ENCODE measurements around the gene SAE1. TPM values are rescaled to one million over a fixed set of nuclear protein-coding genes. Genes with fewer than 3 reads are reported as not detected.

SAE1 gene
- total and polyA plus RNA-seq, 2 experiments from 2014 or later: 97.2 to 112 TPM

DNA sequence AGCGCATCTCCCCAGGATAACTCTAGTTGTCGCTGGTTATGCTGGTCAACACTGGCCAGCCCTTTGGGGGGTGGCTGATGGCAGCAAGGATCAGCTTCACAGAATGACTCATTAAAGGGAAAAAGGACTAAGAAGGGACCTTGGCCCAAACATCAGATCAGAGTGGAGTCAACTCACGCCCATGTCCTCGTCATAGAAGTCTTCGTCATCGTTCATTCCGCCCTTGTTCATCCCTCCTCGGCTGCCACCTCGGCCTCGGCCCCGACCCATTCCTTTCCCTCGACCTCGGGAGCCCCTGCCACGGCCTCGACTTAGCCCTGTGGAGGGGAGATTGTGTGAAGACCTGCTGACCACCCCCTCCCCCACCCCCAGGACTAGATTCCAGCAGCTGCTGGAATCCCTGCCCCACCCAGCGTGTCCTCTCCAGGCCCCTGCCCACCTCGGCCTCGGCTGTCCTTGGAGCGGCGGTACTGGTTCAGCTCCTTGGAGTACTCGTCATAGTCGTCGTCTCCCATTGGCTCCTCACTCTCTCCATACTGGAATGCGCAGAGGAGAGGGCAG lies 45.7 kb upstream of the SAE1 start:
- no peak for TF ChIP-seq EZH2 (IDR thresholded peaks at IDR 0.05; ENCODE audit: borderline replicate concordance)
- TF ChIP-seq CTCF (IDR thresholded peaks at IDR 0.05; ENCODE audit: poor library complexity): no peak
- no peak for TF ChIP-seq EZH2phosphoT487 (IDR thresholded peaks at IDR 0.05; ENCODE audit: low read depth, severe bottlenecking, unreplicated experiment)
- peaks cover 9% of the 10 kb centered on the region for H3K79me2 ChIP-seq
- H3K4me2 ChIP-seq: no peak overlapping the region
- WGBS (ENCODE audit: low lambda C conversion rate, missing lambda C conversion rate): 98% methylated on average over 21 of the region's 24 CpGs
- H3K27me3 ChIP-seq: no peaks in the 10 kb centered on the region
- no peaks in the 10 kb centered on the region for H3K36me3 ChIP-seq (replicated peaks; ENCODE audit: insufficient read depth, low read depth)
- no peaks in the 10 kb centered on the region for H3K4me1 ChIP-seq (ENCODE audit: insufficient read depth)
- no peak overlapping the region for H2AFZ ChIP-seq
- DNase-seq (ENCODE audit: low spot score): no peak
- no peak overlapping the region for H3K27ac ChIP-seq
- no peaks in the 10 kb centered on the region for H3K9me3 ChIP-seq (ENCODE audit: low read depth)
- H3K4me3 ChIP-seq: no peak overlapping the region
- no peaks in the 10 kb centered on the region for H3K9me2 ChIP-seq (replicated peaks; ENCODE audit: insufficient read depth)
- no peaks in the 10 kb centered on the region for H4K20me1 ChIP-seq (ENCODE audit: insufficient read depth, poor library complexity, severe bottlenecking)

DNA sequence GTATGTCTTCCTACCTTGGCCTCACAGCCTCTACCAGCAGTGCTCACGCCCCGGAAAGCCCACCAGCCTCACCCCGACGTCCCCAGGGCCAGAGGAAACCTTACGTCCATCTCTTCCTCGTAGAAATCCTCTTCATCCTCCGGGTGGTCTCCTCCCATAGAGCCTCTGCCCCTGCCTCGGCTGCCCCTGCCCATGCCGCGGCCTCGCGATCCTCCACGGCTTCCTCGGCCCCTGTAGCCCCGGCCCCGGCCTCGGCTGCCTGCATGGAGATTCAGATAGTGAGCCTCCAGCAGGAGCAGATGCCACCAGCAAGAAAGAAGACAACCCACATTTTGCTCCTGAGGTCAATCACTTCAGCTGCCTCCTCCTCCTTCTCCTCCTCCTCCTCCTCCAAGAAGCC lies 44.4 kb upstream of the SAE1 start:
- Histone ChIP-seq H3K27ac (no peak overlapping the region), H2AFZ (no peak overlapping the region), H3K4me1 (ENCODE audit: insufficient read depth) (no peaks in the 10 kb centered on the region), H3K27me3 (no peaks in the 10 kb centered on the region), H3K9me2 (replicated peaks; ENCODE audit: insufficient read depth) (no peaks in the 10 kb centered on the region), H3K9me3 (ENCODE audit: low read depth) (no peaks in the 10 kb centered on the region), H3K4me3 (no peak overlapping the region), H3K4me2 (no peak overlapping the region), H4K20me1 (ENCODE audit: insufficient read depth, poor library complexity, severe bottlenecking) (no peaks in the 10 kb centered on the region), H3K79me2 (peaks cover 17% of the 10 kb centered on the region), H3K36me3 (replicated peaks; ENCODE audit: insufficient read depth, low read depth) (peaks cover 2% of the 10 kb centered on the region)
- TF ChIP-seq EZH2phosphoT487 (IDR thresholded peaks at IDR 0.05; ENCODE audit: low read depth, severe bottlenecking, unreplicated experiment) (no peak), CTCF (IDR thresholded peaks at IDR 0.05; ENCODE audit: poor library complexity) (no peak), EZH2 (IDR thresholded peaks at IDR 0.05; ENCODE audit: borderline replicate concordance) (no peak)
- 96% methylated on average over 17 of the region's 17 CpGs for WGBS (ENCODE audit: low lambda C conversion rate, missing lambda C conversion rate)
- no peak for DNase-seq (ENCODE audit: low spot score)

- no peak overlapping the region for H3K4me3 ChIP-seq
- no peaks in the 10 kb centered on the region for H4K20me1 ChIP-seq (ENCODE audit: insufficient read depth, poor library complexity, severe bottlenecking)
- no peak overlapping the region for H3K4me2 ChIP-seq
- H3K9me3 ChIP-seq (ENCODE audit: low read depth): no peaks in the 10 kb centered on the region
- peaks cover 2% of the 10 kb centered on the region for H3K36me3 ChIP-seq (replicated peaks; ENCODE audit: insufficient read depth, low read depth)
- WGBS (ENCODE audit: low lambda C conversion rate, missing lambda C conversion rate): 97% methylated on average over 21 of the region's 21 CpGs
- H2AFZ ChIP-seq: no peak overlapping the region
- no peaks in the 10 kb centered on the region for H3K27me3 ChIP-seq
- DNase-seq (ENCODE audit: low spot score): no peak
- H3K9me2 ChIP-seq (replicated peaks; ENCODE audit: insufficient read depth): no peaks in the 10 kb centered on the region
- no peak for TF ChIP-seq EZH2 (IDR thresholded peaks at IDR 0.05; ENCODE audit: borderline replicate concordance)
- TF ChIP-seq CTCF (IDR thresholded peaks at IDR 0.05; ENCODE audit: poor library complexity): no peak
- TF ChIP-seq EZH2phosphoT487 (IDR thresholded peaks at IDR 0.05; ENCODE audit: low read depth, severe bottlenecking, unreplicated experiment): no peak
- peaks cover 53% of the 10 kb centered on the region for H3K79me2 ChIP-seq
- H3K27ac ChIP-seq: peak overlapping the region; percentile 80
- peaks cover 13% of the 10 kb centered on the region for H3K4me1 ChIP-seq (ENCODE audit: insufficient read depth)
Observed at GRCh38 chr19:47089767-47090350, 40.8 kb upstream of the SAE1 start.

Data from hepatocyte (in vitro differentiated cells).